K562 (cell line): ENCODE data around the gene TXNL1. TPM values are rescaled to one million over a fixed set of nuclear protein-coding genes. Genes with fewer than 3 reads are reported as not detected.
A peak's percentile ranks its signal among the peaks of the same experiment; 100 is the strongest.

Experiments
- C11orf30 ChIP-seq: fragments of 450-650 bp; IDR thresholded peaks from 2 replicates; pipeline ENCODE4 v1.6.1; 2016; ENCODE audit warnings: low read depth, mild to moderate bottlenecking
- CTCF ChIP-seq, 3 experiments: IDR thresholded peaks in 2 of 3; conservative IDR thresholded peaks in 1 of 3; 2 replicates each; pipeline ENCODE4 v1.5.1; 2011 to 2012; ENCODE audit warnings: low read length in 3 of 3, mild to moderate bottlenecking in 3 of 3, control low read depth in 2 of 3, improper control_type of control experiment in 1 of 3, inconsistent platforms in 1 of 3, low read depth in 1 of 3, mixed read lengths in 1 of 3, moderate library complexity in 1 of 3; ENCODE audit not compliant: insufficient read depth in 2 of 3
- FOXJ3 ChIP-seq: sonication (generic); formaldehyde crosslinking; IDR thresholded peaks from 2 replicates; pipeline ENCODE4 v1.4.0; 2020; ENCODE audit warnings: mild to moderate bottlenecking, missing genetic modification reagents
- HMGN3 ChIP-seq: IDR thresholded peaks from 2 replicates; pipeline ENCODE4 v1.6.1; 2011; ENCODE audit warnings: borderline replicate concordance, low read depth, mild to moderate bottlenecking, mixed read lengths, low read length; ENCODE audit not compliant: insufficient read length; ENCODE audit errors: extremely low read depth
- HNRNPLL ChIP-seq: fragments of 200-400 bp; formaldehyde crosslinking; IDR thresholded peaks from 2 replicates; pipeline ENCODE4 v1.6.1; 2017; ENCODE audit warnings: low read length, low read depth, mild to moderate bottlenecking; ENCODE audit not compliant: poor library complexity, severe bottlenecking
- KHSRP ChIP-seq: fragments of 450-650 bp; IDR thresholded peaks from 2 replicates; pipeline ENCODE4 v1.6.1; 2017
- MAX ChIP-seq: sonication (generic); formaldehyde crosslinking; IDR thresholded peaks from 2 replicates; pipeline ENCODE4 v1.9.0; 2022; ENCODE audit warnings: mild to moderate bottlenecking, missing genetic modification reagents
- PBX2 ChIP-seq, 2 experiments: IDR thresholded peaks in 1 of 2; conservative IDR thresholded peaks in 1 of 2; 2 replicates each; pipeline ENCODE4 v1.6.1; 2016; ENCODE audit warnings: low read depth in 2 of 2, mild to moderate bottlenecking in 1 of 2, missing compliant biosample characterization in 1 of 2, missing genetic modification characterization in 1 of 2, moderate library complexity in 1 of 2
- PHF8 ChIP-seq: fragments of 200-600 bp; sonication (generic); IDR thresholded peaks from 2 replicates; pipeline ENCODE4 v1.6.1; 2012; ENCODE audit warnings: mixed run types, mild to moderate bottlenecking, inconsistent platforms, low read length, moderate library complexity, borderline replicate concordance
- PTTG1 ChIP-seq: fragments of 450-650 bp; IDR thresholded peaks from 2 replicates; pipeline ENCODE4 v1.6.1; 2016; ENCODE audit warnings: low read depth, mild to moderate bottlenecking, missing genetic modification characterization, missing compliant biosample characterization
- SLC30A9 ChIP-seq: fragments of 250-450 bp; sonication (Bioruptor Pico); IDR thresholded peaks from 2 replicates; pipeline ENCODE4 v1.8.0; 2022; ENCODE audit warnings: mild to moderate bottlenecking, moderate library complexity
- SMARCC2 ChIP-seq: fragments of 450-650 bp; IDR thresholded peaks from 2 replicates; pipeline ENCODE4 v1.6.1; 2017; ENCODE audit warnings: antibody characterized with exemption, moderate library complexity, mild to moderate bottlenecking, low read depth
- SNIP1 ChIP-seq: fragments of 450-650 bp; IDR thresholded peaks from 2 replicates; pipeline ENCODE4 v1.7.1; 2017; ENCODE audit warnings: low read depth, mild to moderate bottlenecking
- SPI1 ChIP-seq: IDR thresholded peaks from 2 replicates; pipeline ENCODE4 v1.6.1; 2011; ENCODE audit warnings: low read depth, low read length, control low read depth, borderline replicate concordance
- SREBF2 ChIP-seq: sonication (generic); formaldehyde crosslinking; IDR thresholded peaks from 2 replicates; pipeline ENCODE4 v1.4.0; 2020; ENCODE audit warnings: mild to moderate bottlenecking, missing genetic modification reagents
- TCF15 ChIP-seq: fragments of 250-450 bp; sonication (Bioruptor Pico); IDR thresholded peaks from 2 replicates; pipeline ENCODE4 v1.8.0; 2022; ENCODE audit warnings: moderate library complexity, mild to moderate bottlenecking, inconsistent platforms
- ZBTB43 ChIP-seq: sonication (generic); formaldehyde crosslinking; IDR thresholded peaks from 2 replicates; pipeline ENCODE4 v1.8.0; 2023; ENCODE audit warnings: mild to moderate bottlenecking, missing genetic modification reagents
- ZNF449 ChIP-seq: fragments of 250-450 bp; sonication (Bioruptor Pico); IDR thresholded peaks from 2 replicates; pipeline ENCODE4 v1.8.0; 2022; ENCODE audit warnings: moderate library complexity, mild to moderate bottlenecking, inconsistent platforms
- polyA plus RNA-seq, 8 experiments: library from polyadenylated mRNA; depleted of rRNA in 4 of 8; stranded (reverse) in 5 of 8; unstranded in 3 of 8; fragments of >200 nt; fragmentation: Nextera tagmentation in 2 of 8; fragmentation: Illumina TruSeq in 1 of 8; extraction: Ambion mirVana in 2 of 8; extraction: Trizol in 1 of 8; gene quantifications; 2 replicates each; pipeline versions ENCODE4 v1.2.1 to v1.2.3, GENCODE V29; 2011 to 2014; ENCODE audit warnings: inconsistent platforms in 1 of 8, missing spikeins in 1 of 8
- total RNA-seq, 7 experiments: library from RNA; depleted of rRNA in 6 of 7; stranded (reverse); fragments of >200 nt in 6 of 7; fragmentation: Illumina TruSeq in 2 of 7; extraction: Trizol in 2 of 7; gene quantifications; 2 replicates each; pipeline versions ENCODE4 v1.2.1 to v1.2.3, GENCODE V29; 2011 to 2021; ENCODE audit warnings: low replicate concordance in 1 of 7

The TXNL1 gene
- total and polyA plus RNA-seq, 9 of the 15 experiments (the other 6 are each of a cell fraction or from before 2014, with no cell fraction given): 45.4 to 103 (median 65.7) TPM

- TF ChIP-seq MAX (CRISPR knock-in tag) (no peak), PHF8 (peak; percentile 67; the same call in 1 of the 2 replicates), HNRNPLL (peak; percentile 81), SLC30A9 (CRISPR knock-in tag) (no peak), C11orf30 (peak; percentile 76), KHSRP (no peak), FOXJ3 (CRISPR knock-in tag) (no peak), ZBTB43 (no peak), SREBF2 (CRISPR knock-in tag) (no peak), PTTG1 (tag) (no peak), HMGN3 (no peak), SPI1 (no peak), PBX2 (CRISPR knock-in tag; IDR thresholded peaks at IDR 0.05; ENCODE audit: low read depth) (no peak), PBX2 (tag; conservative IDR thresholded peaks at IDR 0.05; ENCODE audit: low read depth) (peak; percentile 68), SNIP1 (peak; percentile 88), TCF15 (CRISPR knock-in tag) (no peak), ZNF449 (no peak), CTCF (IDR thresholded peaks at IDR 0.05 in 2 of 3, conservative IDR thresholded peaks at IDR 0.05 in 1 of 3; ENCODE audit: insufficient read depth in 2 of 3, low read depth in 1 of 3, low read length in 3 of 3) (no peak), SMARCC2 (no peak)
These were observed 12.8 kb upstream of the TXNL1 start, which contains the start of gene WDR7 (continued) for GRCh38 chr18:56650944-56651770.
